ENCODE measurements around the gene SMIM14.

- TF ChIP-seq YY1 (IDR thresholded peaks at IDR 0.05; ENCODE audit: insufficient read depth, insufficient read length) (no peak), ZNF274 (IDR thresholded peaks at IDR 0.05; ENCODE audit: low read depth, low read length) (no peak)
Measured at GRCh38 chr4:39524161-39524957, 114.3 kb downstream of the SMIM14 start.
